K562 (cell line): ENCODE data around the gene DAPK2. TPM values are rescaled to one million over a fixed set of nuclear protein-coding genes. Genes with fewer than 3 reads are reported as not detected.

Experiments used
- ATAC-seq: fragments of 200-7000 bp; cut with Tn5 transposase; 3 replicates; pipeline ENCODE4 v1.9.1; 2020; ENCODE audit warnings: moderate library complexity
- BruUV-seq: library from RNA; stranded (reverse); fragments of 400-500 nt; replicated peaks from 2 replicates; lab custom pipeline; 2021; lab: Mats Ljungman, UMichigan
- CTCF ChIA-PET: fragments of 300-600 bp; formaldehyde crosslinking; extraction: SDS; loops from one replicate; lab custom pipeline; 2021; ENCODE audit warnings: low intra/inter-chr PET ratio; lab: Yijun Ruan, JAX
- POLR2A ChIA-PET: fragments of 300-600, 350-650 bp; sonication (Branson Sonifier 250); formaldehyde crosslinking; extraction: SDS; loops from one replicate; lab custom pipeline; 2021; ENCODE audit warnings: antibody characterized with exemption, inconsistent platforms; lab: Yijun Ruan, JAX
- DNase-seq, 4 experiments: peaks; one replicate each; pipeline versions ENCODE4 v3.0.0 to v3.0.0-alpha.2; 2011 to 2018; ENCODE audit warnings: low spot score in 3 of 4, mixed read lengths in 3 of 4; ENCODE audit errors: extremely low read depth in 1 of 4
- FAIRE-seq: peaks from 2 replicates; lab custom pipeline; 2011; peaks lifted over from hg19 to GRCh38; lab: Jason Lieb, UNC
- H2AFZ ChIP-seq: 2 replicates; pipeline ENCODE4 v1.6.0; 2011; ENCODE audit warnings: low read depth, low read length, control low read depth, inconsistent platforms
- H3K27ac ChIP-seq: fragments of 200-600 bp; 3 replicates; pipeline ENCODE4 v1.8.0; 2011; ENCODE audit warnings: low read depth, mild to moderate bottlenecking, control low read depth, inconsistent platforms, low read length, moderate library complexity, mixed read lengths; ENCODE audit errors: extremely low read depth
- H3K27me3 ChIP-seq, 2 experiments: fragments of 300-600 bp in 1 of 2; 2 replicates in 1 of 2; 3 replicates in 1 of 2; pipeline versions ENCODE4 v1.6.0 to v1.8.0; 2011; ENCODE audit warnings: inconsistent platforms in 2 of 2, low read length in 2 of 2, mild to moderate bottlenecking in 1 of 2, mixed read lengths in 1 of 2, moderate library complexity in 1 of 2; ENCODE audit not compliant: control insufficient read depth in 2 of 2, insufficient read depth in 2 of 2
- H3K36me3 ChIP-seq: fragments of 300-600 bp; 3 replicates; pipeline ENCODE4 v1.8.0; 2011; ENCODE audit warnings: mild to moderate bottlenecking, low read length, inconsistent platforms; ENCODE audit not compliant: control insufficient read depth, insufficient read depth
- H3K4me1 ChIP-seq, 2 experiments: fragments of 200-600 bp in 1 of 2; replicated peaks in 1 of 2; 2 replicates in 1 of 2; 3 replicates in 1 of 2; pipeline versions ENCODE4 v1.5.1 to v1.8.0; 2011; ENCODE audit warnings: inconsistent platforms in 2 of 2, low read length in 2 of 2, mild to moderate bottlenecking in 1 of 2, mixed read lengths in 1 of 2, moderate library complexity in 1 of 2; ENCODE audit not compliant: control insufficient read depth in 2 of 2, insufficient read depth in 2 of 2
- H3K4me2 ChIP-seq: 2 replicates; pipeline ENCODE4 v1.6.1; 2011; ENCODE audit warnings: low read length, control low read depth, inconsistent platforms, mixed read lengths; ENCODE audit not compliant: insufficient read depth
- H3K4me3 ChIP-seq: fragments of 200-600 bp; sonication (generic), shearing (Covaris generic); 2 replicates; pipeline ENCODE4 v1.5.1; 2016; ENCODE audit warnings: control low read depth, inconsistent platforms
- H3K79me2 ChIP-seq: fragments of 200-600 bp; 3 replicates; pipeline ENCODE4 v1.8.0; 2011; ENCODE audit warnings: low read length, inconsistent platforms; ENCODE audit not compliant: control insufficient read depth, insufficient read depth
- H3K9ac ChIP-seq, 2 experiments: 2 replicates each; pipeline versions ENCODE4 v1.6.0 to v1.6.1; 2011; ENCODE audit warnings: low read depth in 2 of 2, low read length in 2 of 2, control low read depth in 1 of 2, inconsistent platforms in 1 of 2, mild to moderate bottlenecking in 1 of 2, mixed read lengths in 1 of 2; ENCODE audit not compliant: insufficient read depth in 1 of 2
- H3K9me1 ChIP-seq: one replicate; pipeline ENCODE4 v1.6.0; 2011; ENCODE audit warnings: inconsistent platforms, mild to moderate bottlenecking, low read length, moderate library complexity; ENCODE audit not compliant: control insufficient read depth, insufficient read depth
- H3K9me3 ChIP-seq: replicated peaks from 2 replicates; pipeline ENCODE4 v1.5.1; 2011; ENCODE audit warnings: low read depth, low read length, inconsistent platforms; ENCODE audit not compliant: control insufficient read depth, insufficient read depth
- H4K20me1 ChIP-seq: replicated peaks from 2 replicates; pipeline ENCODE4 v1.6.1; 2011; ENCODE audit warnings: low read length, inconsistent platforms, mixed read lengths; ENCODE audit not compliant: control insufficient read depth, insufficient read depth
- CREM ChIP-seq: IDR thresholded peaks from 2 replicates; pipeline ENCODE4 v1.6.1; 2014; ENCODE audit warnings: antibody characterized with exemption, low read depth
- HNRNPUL1 ChIP-seq: fragments of 200-400 bp; formaldehyde crosslinking; IDR thresholded peaks from 2 replicates; pipeline ENCODE4 v1.6.1; 2017; ENCODE audit warnings: low read length
- KDM1A ChIP-seq, 2 experiments: fragments of 450-650 bp; IDR thresholded peaks; 2 replicates each; pipeline ENCODE4 v1.6.1; 2016; ENCODE audit warnings: mild to moderate bottlenecking in 2 of 2
- MAZ ChIP-seq, 2 experiments: fragments of 450-650 bp in 1 of 2; sonication (generic) in 1 of 2; formaldehyde crosslinking; IDR thresholded peaks in 1 of 2; conservative IDR thresholded peaks in 1 of 2; 2 replicates each; pipeline versions ENCODE4 v1.4.0 to v1.5.0; 2020; ENCODE audit warnings: mild to moderate bottlenecking in 1 of 2, missing genetic modification reagents in 1 of 2
- PRPF4 ChIP-seq: fragments of 200-400 bp; formaldehyde crosslinking; IDR thresholded peaks from one replicate; pipeline ENCODE4 v1.6.1; 2017; ENCODE audit warnings: low read length, low read depth, mild to moderate bottlenecking; ENCODE audit not compliant: insufficient read depth, poor library complexity, severe bottlenecking
- SP1 ChIP-seq: sonication (generic); formaldehyde crosslinking; IDR thresholded peaks from 2 replicates; pipeline ENCODE4 v1.8.1; 2022; ENCODE audit warnings: mild to moderate bottlenecking, missing genetic modification reagents
- XRCC5 ChIP-seq: fragments of 200-400 bp; formaldehyde crosslinking; IDR thresholded peaks from 2 replicates; pipeline ENCODE4 v1.6.1; 2017; ENCODE audit warnings: low read depth, mild to moderate bottlenecking, low read length
- ZNF263 ChIP-seq: sonication (generic); formaldehyde crosslinking; IDR thresholded peaks from 2 replicates; pipeline ENCODE4 v1.8.0; 2022; ENCODE audit warnings: mild to moderate bottlenecking, missing genetic modification reagents, borderline replicate concordance
- WGBS: fragments of 100-300 bp; shearing (Covaris generic); methylation state at CpG from one replicate; pipeline ENCODE4 v1.1.6; 2016; ENCODE audit warnings: low coverage, mixed read lengths; ENCODE audit not compliant: insufficient coverage; ENCODE audit errors: missing lambda C conversion rate; 5-methylcytosine and 5-hydroxymethylcytosine counted together
- in situ Hi-C: fragments of 300-500 bp; cut with MboI; formaldehyde crosslinking; loops from 4 replicates; pipeline ENCODE4 v1.15.0; 2018; ENCODE audit warnings: inconsistent platforms, mixed read lengths
- intact Hi-C: fragments of 100-400 bp; cut with micrococcal nuclease; formaldehyde crosslinking; loops from 2 replicates; pipeline ENCODE4 v1.14.2; 2022
- polyA plus RNA-seq, 8 experiments: library from polyadenylated mRNA; depleted of rRNA in 4 of 8; stranded (reverse) in 5 of 8; unstranded in 3 of 8; fragments of >200 nt; fragmentation: Nextera tagmentation in 2 of 8; fragmentation: Illumina TruSeq in 1 of 8; extraction: Ambion mirVana in 2 of 8; extraction: Trizol in 1 of 8; gene quantifications; 2 replicates each; pipeline versions ENCODE4 v1.2.1 to v1.2.3, GENCODE V29; 2011 to 2014; ENCODE audit warnings: inconsistent platforms in 1 of 8, missing spikeins in 1 of 8
- total RNA-seq, 7 experiments: library from RNA; depleted of rRNA in 6 of 7; stranded (reverse); fragments of >200 nt in 6 of 7; fragmentation: Illumina TruSeq in 2 of 7; extraction: Trizol in 2 of 7; gene quantifications; 2 replicates each; pipeline versions ENCODE4 v1.2.1 to v1.2.3, GENCODE V29; 2011 to 2021; ENCODE audit warnings: low replicate concordance in 1 of 7
- TF ChIP-seq, protein P1 (sequence below), 2 experiments: fragments of 450-650 bp; IDR thresholded peaks; 2 replicates each; pipeline ENCODE4 v1.6.1; 2018; ENCODE audit warnings: mild to moderate bottlenecking in 2 of 2, low read depth in 1 of 2; ENCODE audit not compliant: partially characterized antibody in 2 of 2
- TF ChIP-seq, protein P2 (sequence below): sonication (generic); formaldehyde crosslinking; IDR thresholded peaks from 2 replicates; pipeline ENCODE4 v1.8.0; 2022; ENCODE audit warnings: missing genetic modification reagents, mild to moderate bottlenecking, moderate library complexity, borderline replicate concordance
- TF ChIP-seq, protein P3 (sequence below): IDR thresholded peaks from 2 replicates; pipeline ENCODE4 v1.6.1; 2011; ENCODE audit warnings: borderline replicate concordance, low read depth, mild to moderate bottlenecking, moderate library complexity, low read length; ENCODE audit not compliant: insufficient read depth, poor library complexity, severe bottlenecking
- TF ChIP-seq, protein P4 (sequence below): fragments of 450-650 bp; IDR thresholded peaks from 2 replicates; pipeline ENCODE4 v1.6.1; 2016; ENCODE audit warnings: low read depth, mild to moderate bottlenecking, moderate library complexity

DAPK2 gene
- total and polyA plus RNA-seq, 9 of the 15 experiments (the other 6 are each of a cell fraction or from before 2014, with no cell fraction given) = 0.14 to 5.2 (median 2.2) TPM

DNA sequence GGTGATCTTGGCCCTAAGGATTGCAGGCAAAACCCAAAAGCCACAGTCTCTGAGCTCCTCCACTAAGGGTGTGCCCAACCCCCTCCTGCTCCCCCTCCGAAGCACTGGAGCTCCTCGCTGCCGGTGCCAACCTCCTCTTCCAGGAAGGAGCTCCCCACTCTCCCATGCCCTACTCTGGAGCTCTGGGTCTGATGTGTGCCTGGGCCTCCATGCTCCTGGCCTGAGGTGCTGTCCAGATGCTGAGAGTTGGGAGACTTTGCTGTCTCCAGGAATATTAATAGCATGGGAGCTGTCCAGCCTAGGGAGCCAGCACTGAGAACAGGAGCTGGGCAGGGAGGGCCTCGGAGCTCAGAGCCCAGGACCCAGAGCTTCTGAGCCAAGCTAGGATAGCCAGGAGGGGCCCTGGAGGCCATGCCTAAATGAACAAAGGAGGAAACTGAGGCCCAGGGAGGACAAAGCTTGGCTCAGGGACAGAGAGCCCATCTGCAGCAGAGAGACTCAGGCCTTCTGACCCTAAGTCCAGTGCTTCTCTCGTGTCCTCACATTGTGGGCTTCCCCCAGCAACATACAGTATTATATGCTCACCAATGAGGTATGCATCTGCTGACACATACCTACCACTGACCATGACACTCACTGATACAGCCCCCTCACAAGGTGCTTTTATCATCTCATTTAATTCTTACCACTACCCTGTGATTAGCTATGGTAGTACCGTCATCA lies 175.6 kb downstream of the DAPK2 start:
- no peak overlapping the region for H3K4me3 ChIP-seq
- intact Hi-C loops (no loop called here), in situ Hi-C loops (no loop called here)
- ChIA-PET POLR2A (interaction anchor here (0.7 to 1.9 kb wide), 4 partner anchors 12 to 140 kb away, joined by 3 to 9 read pairs (median 4); no protein-coding TSS in a partner anchor), CTCF (no interaction called here)
- no peak overlapping the region for H2AFZ ChIP-seq
- H3K79me2 ChIP-seq = no peaks in the 10 kb centered on the region
- no peak overlapping the region for H3K9ac ChIP-seq
- no peaks in the 10 kb centered on the region for H3K9me3 ChIP-seq
- WGBS = 59% methylated on average over 5 of the region's 6 CpGs
- H3K36me3 ChIP-seq = no peaks in the 10 kb centered on the region
- no peak overlapping the region for H3K4me2 ChIP-seq
- H3K27ac ChIP-seq = no peak overlapping the region
- no peaks in the 10 kb centered on the region for H3K27me3 ChIP-seq
- H3K9me1 ChIP-seq = no peaks in the 10 kb centered on the region
- BruUV-seq = no TSS peak
- peak; percentile 63 for FAIRE-seq
- peak; percentile 45 to 70 (median 60) for DNase-seq
- ATAC-seq = peak; percentile 89
- H4K20me1 ChIP-seq = no peaks in the 10 kb centered on the region
- H3K4me1 ChIP-seq = peaks cover 2 to 6% of the 10 kb centered on the region in 2 experiments; a peak in 4 of 5 replicates
- TF ChIP-seq KDM1A (IDR thresholded peaks at IDR 0.05) = no peak
- peak; percentile 85 for TF ChIP-seq ZNF263 (CRISPR knock-in tag)
- TF ChIP-seq PRPF4 = no peak
- TF ChIP-seq MAZ (CRISPR knock-in tag; conservative IDR thresholded peaks at IDR 0.05 in 1 of 2, IDR thresholded peaks at IDR 0.05 in 1 of 2) = peak in 1 of 2 experiments; percentile 93; a peak in 2 of 4 replicates
- TF ChIP-seq SP1 (CRISPR knock-in tag) = peak; percentile 52; the same call in 1 of the 2 replicates
- TF ChIP-seq, protein P1, sequence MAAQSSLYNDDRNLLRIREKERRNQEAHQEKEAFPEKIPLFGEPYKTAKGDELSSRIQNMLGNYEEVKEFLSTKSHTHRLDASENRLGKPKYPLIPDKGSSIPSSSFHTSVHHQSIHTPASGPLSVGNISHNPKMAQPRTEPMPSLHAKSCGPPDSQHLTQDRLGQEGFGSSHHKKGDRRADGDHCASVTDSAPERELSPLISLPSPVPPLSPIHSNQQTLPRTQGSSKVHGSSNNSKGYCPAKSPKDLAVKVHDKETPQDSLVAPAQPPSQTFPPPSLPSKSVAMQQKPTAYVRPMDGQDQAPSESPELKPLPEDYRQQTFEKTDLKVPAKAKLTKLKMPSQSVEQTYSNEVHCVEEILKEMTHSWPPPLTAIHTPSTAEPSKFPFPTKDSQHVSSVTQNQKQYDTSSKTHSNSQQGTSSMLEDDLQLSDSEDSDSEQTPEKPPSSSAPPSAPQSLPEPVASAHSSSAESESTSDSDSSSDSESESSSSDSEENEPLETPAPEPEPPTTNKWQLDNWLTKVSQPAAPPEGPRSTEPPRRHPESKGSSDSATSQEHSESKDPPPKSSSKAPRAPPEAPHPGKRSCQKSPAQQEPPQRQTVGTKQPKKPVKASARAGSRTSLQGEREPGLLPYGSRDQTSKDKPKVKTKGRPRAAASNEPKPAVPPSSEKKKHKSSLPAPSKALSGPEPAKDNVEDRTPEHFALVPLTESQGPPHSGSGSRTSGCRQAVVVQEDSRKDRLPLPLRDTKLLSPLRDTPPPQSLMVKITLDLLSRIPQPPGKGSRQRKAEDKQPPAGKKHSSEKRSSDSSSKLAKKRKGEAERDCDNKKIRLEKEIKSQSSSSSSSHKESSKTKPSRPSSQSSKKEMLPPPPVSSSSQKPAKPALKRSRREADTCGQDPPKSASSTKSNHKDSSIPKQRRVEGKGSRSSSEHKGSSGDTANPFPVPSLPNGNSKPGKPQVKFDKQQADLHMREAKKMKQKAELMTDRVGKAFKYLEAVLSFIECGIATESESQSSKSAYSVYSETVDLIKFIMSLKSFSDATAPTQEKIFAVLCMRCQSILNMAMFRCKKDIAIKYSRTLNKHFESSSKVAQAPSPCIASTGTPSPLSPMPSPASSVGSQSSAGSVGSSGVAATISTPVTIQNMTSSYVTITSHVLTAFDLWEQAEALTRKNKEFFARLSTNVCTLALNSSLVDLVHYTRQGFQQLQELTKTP (IDR thresholded peaks at IDR 0.05; ENCODE audit: low read depth in 1 of 2, partially characterized antibody in 2 of 2) = peak in 1 of 2 experiments; percentile 99
- TF ChIP-seq HNRNPUL1 = no peak
- no peak for TF ChIP-seq XRCC5
- TF ChIP-seq, protein P2, sequence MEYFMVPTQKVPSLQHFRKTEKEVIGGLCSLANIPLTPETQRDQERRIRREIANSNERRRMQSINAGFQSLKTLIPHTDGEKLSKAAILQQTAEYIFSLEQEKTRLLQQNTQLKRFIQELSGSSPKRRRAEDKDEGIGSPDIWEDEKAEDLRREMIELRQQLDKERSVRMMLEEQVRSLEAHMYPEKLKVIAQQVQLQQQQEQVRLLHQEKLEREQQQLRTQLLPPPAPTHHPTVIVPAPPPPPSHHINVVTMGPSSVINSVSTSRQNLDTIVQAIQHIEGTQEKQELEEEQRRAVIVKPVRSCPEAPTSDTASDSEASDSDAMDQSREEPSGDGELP = peak; percentile 78; the same call in 1 of the 2 replicates
- TF ChIP-seq CREM = peak; percentile 45; the same call in 1 of the 2 replicates
- TF ChIP-seq, protein P3, sequence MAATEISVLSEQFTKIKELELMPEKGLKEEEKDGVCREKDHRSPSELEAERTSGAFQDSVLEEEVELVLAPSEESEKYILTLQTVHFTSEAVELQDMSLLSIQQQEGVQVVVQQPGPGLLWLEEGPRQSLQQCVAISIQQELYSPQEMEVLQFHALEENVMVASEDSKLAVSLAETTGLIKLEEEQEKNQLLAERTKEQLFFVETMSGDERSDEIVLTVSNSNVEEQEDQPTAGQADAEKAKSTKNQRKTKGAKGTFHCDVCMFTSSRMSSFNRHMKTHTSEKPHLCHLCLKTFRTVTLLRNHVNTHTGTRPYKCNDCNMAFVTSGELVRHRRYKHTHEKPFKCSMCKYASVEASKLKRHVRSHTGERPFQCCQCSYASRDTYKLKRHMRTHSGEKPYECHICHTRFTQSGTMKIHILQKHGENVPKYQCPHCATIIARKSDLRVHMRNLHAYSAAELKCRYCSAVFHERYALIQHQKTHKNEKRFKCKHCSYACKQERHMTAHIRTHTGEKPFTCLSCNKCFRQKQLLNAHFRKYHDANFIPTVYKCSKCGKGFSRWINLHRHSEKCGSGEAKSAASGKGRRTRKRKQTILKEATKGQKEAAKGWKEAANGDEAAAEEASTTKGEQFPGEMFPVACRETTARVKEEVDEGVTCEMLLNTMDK = no peak
- TF ChIP-seq, protein P4, sequence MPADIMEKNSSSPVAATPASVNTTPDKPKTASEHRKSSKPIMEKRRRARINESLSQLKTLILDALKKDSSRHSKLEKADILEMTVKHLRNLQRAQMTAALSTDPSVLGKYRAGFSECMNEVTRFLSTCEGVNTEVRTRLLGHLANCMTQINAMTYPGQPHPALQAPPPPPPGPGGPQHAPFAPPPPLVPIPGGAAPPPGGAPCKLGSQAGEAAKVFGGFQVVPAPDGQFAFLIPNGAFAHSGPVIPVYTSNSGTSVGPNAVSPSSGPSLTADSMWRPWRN = no peak
